MCF 10A (cell line): ENCODE data around the gene TCF4. TPM values are rescaled to one million over a fixed set of nuclear protein-coding genes. Genes with fewer than 3 reads are reported as not detected.

ENCODE experiments used
- BruUV-seq: library from RNA; stranded (reverse); fragments of 400-500 nt; replicated peaks from 2 replicates; lab custom pipeline; 2021; lab: Mats Ljungman, UMichigan
- CTCF ChIA-PET: fragments of 300-600 bp; sonication (Branson Sonifier 250); formaldehyde crosslinking; extraction: SDS; loops from one replicate; lab custom pipeline; 2021; ENCODE audit warnings: antibody characterized with exemption, inconsistent platforms; lab: Yijun Ruan, JAX
- POLR2A ChIA-PET: fragments of 300-600, 350-650 bp; sonication (Branson Sonifier 250); formaldehyde crosslinking; extraction: SDS; loops from one replicate; lab custom pipeline; 2020; ENCODE audit warnings: antibody characterized with exemption, inconsistent platforms; lab: Yijun Ruan, JAX
- DNase-seq: peaks from one replicate; pipeline ENCODE4 v3.0.0-alpha.2; 2018; ENCODE audit not compliant: unreplicated experiment
- H3K27ac Mint-ChIP-seq: one replicate; pipeline ENCODE4 v1.8.0; 2022; ENCODE audit warnings: mild to moderate bottlenecking, low read depth, mixed read lengths; ENCODE audit not compliant: unreplicated experiment
- H3K27me3 Mint-ChIP-seq: one replicate; pipeline ENCODE4 v1.8.0; 2022; ENCODE audit warnings: mixed read lengths; ENCODE audit not compliant: insufficient read depth, unreplicated experiment
- H3K36me3 Mint-ChIP-seq: one replicate; pipeline ENCODE4 v1.8.0; 2022; ENCODE audit warnings: mild to moderate bottlenecking, moderate library complexity, mixed read lengths; ENCODE audit not compliant: insufficient read depth, unreplicated experiment
- H3K4me1 Mint-ChIP-seq: one replicate; pipeline ENCODE4 v1.8.0; 2022; ENCODE audit warnings: mixed read lengths; ENCODE audit not compliant: insufficient read depth, unreplicated experiment
- H3K4me3 Mint-ChIP-seq: one replicate; pipeline ENCODE4 v1.8.0; 2022; ENCODE audit warnings: mild to moderate bottlenecking, moderate library complexity, mixed read lengths; ENCODE audit not compliant: unreplicated experiment
- H3K9me3 Mint-ChIP-seq: one replicate; pipeline ENCODE4 v1.8.0; 2022; ENCODE audit warnings: mixed read lengths; ENCODE audit not compliant: unreplicated experiment
- CTCF ChIP-seq: fragments of 200-600 bp; IDR thresholded peaks from one replicate; pipeline ENCODE4 v1.8.0; 2022; ENCODE audit warnings: antibody characterized with exemption, mild to moderate bottlenecking; ENCODE audit not compliant: unreplicated experiment
- intact Hi-C: fragments of 100-400 bp; cut with micrococcal nuclease; formaldehyde crosslinking; loops from 2 replicates; pipeline ENCODE4 v1.14.1; 2022
- total RNA-seq: library from RNA; stranded (reverse); gene quantifications from 2 replicates; pipeline ENCODE4 v1.2.3, GENCODE V29; 2022

Gene TCF4
- total RNA-seq, 1 experiment from 2014 or later, result 6.2 TPM

- no peaks in the 10 kb centered on the region for H3K36me3 Mint-ChIP-seq
- ChIA-PET CTCF (interaction anchor here (0.7 kb wide), 1 partner anchor 32 kb away, joined by 4 read pairs; no protein-coding TSS in a partner anchor), POLR2A (no interaction called here)
- H3K4me1 Mint-ChIP-seq, result no peaks in the 10 kb centered on the region
- no TSS peak for BruUV-seq
- no peaks in the 10 kb centered on the region for H3K9me3 Mint-ChIP-seq
- TF ChIP-seq CTCF, result no peak
- H3K4me3 Mint-ChIP-seq, result no peak overlapping the region
- intact Hi-C loops, result no loop called here
- H3K27me3 Mint-ChIP-seq, result no peaks in the 10 kb centered on the region
- DNase-seq, result no peak
- H3K27ac Mint-ChIP-seq, result no peak overlapping the region
These were observed 385.6 kb downstream of the TCF4 start for GRCh38 chr18:55202232-55202917.

GRCh38 chr18:55199291-55199963, 388.6 kb downstream of the TCF4 start:
- POLR2A ChIA-PET, result interaction anchor here (1.0 kb wide), 1 partner anchor 9 kb away, joined by 3 read pairs; no protein-coding TSS in a partner anchor
- CTCF ChIA-PET, result interaction anchor here (0.6 to 1.1 kb wide), 3 partner anchors 17 to 719 kb away, joined by 3 to 4 read pairs (median 3); no protein-coding TSS in a partner anchor
- intact Hi-C loops, result no loop called here
- no peak overlapping the region for H3K4me3 Mint-ChIP-seq
- H3K9me3 Mint-ChIP-seq, result no peaks in the 10 kb centered on the region
- no TSS peak for BruUV-seq
- no peak overlapping the region for H3K27ac Mint-ChIP-seq
- no peak for DNase-seq
- H3K27me3 Mint-ChIP-seq, result no peaks in the 10 kb centered on the region
- no peaks in the 10 kb centered on the region for H3K36me3 Mint-ChIP-seq
- H3K4me1 Mint-ChIP-seq, result no peaks in the 10 kb centered on the region
- no peak for TF ChIP-seq CTCF

- no peaks in the 10 kb centered on the region for H3K4me1 Mint-ChIP-seq
- CTCF ChIA-PET, result interaction anchor here (0.5 to 0.7 kb wide), 4 partner anchors 31 to 754 kb away, joined by 3 to 5 read pairs (median 4); no protein-coding TSS in a partner anchor
These were observed 392.1 kb downstream of the TCF4 start for GRCh38 chr18:55195863-55196262.

More at GRCh38 chr18:55195863-55196262, 392.1 kb downstream of the TCF4 start:
- H3K9me3 Mint-ChIP-seq, result no peaks in the 10 kb centered on the region
- H3K27ac Mint-ChIP-seq, result no peak overlapping the region
- no peak for DNase-seq
- no peaks in the 10 kb centered on the region for H3K27me3 Mint-ChIP-seq
- no peak for TF ChIP-seq CTCF
- intact Hi-C loops, result no loop called here
- no peak overlapping the region for H3K4me3 Mint-ChIP-seq
- no TSS peak for BruUV-seq
- POLR2A ChIA-PET, result interaction anchor here (0.5 kb wide), 1 partner anchor 79 kb away, joined by 3 read pairs; no protein-coding TSS in a partner anchor
- H3K36me3 Mint-ChIP-seq, result no peaks in the 10 kb centered on the region
